GM15510 (cell line): Measurements from ENCODE around the gene TCL1B.

Experiments used
- POLR2A ChIP-seq: IDR thresholded peaks from 3 replicates; pipeline ENCODE4 v1.6.1; 2011; ENCODE audit warnings: borderline replicate concordance; ENCODE audit not compliant: insufficient read length; ENCODE audit errors: extremely low read depth

Gene TCL1B

DNA sequence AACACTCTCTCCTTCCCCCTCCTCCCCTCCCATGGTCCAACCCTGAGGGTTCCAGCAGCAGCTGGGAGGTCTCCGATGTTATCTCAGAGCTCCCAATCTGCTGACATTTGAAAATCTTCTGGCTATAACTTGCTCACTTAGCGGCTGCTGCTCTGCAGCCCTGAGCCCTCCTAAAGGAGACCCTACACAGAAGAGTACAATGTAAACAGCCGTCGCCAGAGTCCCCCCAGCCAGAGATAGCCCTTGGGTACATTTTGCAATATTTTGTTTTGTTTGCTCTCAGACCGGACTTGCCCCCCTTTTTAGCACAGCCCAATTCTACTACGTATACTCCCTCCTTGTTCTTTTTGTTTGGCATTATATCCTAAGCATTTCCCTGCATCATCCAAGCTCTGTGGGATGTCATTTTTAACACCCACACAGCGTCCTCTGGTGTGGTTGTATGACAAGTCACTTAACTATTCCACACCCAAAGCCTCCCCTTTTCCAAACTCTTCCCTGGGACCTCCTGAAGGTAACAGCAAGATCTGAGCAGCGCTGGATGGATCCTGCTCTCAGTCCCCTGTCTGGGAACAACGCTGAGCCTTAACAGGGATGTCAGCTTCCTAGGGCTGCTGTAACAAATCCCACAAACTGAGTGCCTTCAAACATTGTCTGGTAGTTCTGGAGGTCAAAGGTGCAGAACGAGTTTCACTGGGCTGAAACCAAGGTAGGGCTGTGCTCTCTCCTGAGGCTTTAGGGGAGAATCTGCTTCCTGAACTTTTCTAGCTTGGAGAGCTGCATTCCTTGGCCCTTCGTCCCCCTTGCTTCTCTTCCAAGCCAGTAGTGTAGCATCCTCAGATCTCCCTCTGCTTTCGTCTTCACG, 25.3 kb upstream of the TCL1B start:
- no peak for TF ChIP-seq POLR2A

GRCh38 chr14:95662376-95663186, 23.6 kb upstream of the TCL1B start:
- no peak for TF ChIP-seq POLR2A

DNA sequence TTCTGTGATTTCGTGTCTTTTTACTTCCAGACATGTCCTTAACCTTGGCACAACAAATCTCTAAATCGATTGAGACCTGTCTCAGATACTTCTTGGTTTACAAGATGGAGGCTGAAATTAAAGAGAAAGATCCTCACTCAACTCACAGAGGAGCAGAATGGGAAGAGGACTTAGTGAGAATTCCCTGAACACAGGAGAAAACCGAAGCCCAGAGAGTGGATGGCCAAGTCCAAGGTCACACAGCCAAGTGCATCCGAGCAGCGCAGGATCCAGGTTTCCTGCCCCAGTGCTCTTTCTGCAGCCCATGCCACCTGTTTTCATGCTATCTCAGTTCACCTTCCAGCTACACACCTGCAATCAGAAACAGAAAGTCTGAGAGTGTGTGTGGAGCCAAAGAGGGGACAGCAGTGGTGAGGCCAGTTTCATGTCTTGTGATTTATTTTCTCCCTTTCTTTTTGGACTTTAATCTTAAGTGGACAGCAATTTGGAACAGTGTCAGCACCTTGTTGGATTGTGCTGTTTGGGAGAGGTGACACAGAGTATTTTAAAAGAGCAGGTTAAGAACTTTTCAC, 22.9 kb upstream of the TCL1B start:
- no peak for TF ChIP-seq POLR2A

DNA sequence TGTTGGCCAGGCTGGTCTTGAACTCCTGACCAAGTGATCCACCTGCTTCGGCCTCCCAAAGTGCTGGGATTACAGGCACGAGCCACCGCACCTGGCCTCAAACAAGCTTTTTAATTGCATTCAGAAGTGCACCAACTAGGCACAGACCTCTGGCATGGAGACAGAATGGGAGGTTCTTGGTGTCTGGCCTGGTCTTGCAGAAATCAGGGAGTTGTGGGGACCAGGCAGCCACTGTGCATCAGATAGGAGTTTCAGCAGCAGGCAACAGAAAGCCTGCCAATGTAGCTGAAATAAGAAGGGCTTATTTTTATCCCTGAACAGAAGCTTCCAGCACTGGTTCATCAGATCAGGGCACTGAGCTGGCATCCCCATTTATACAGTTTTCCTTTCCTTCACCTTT, 22.2 kb upstream of the TCL1B start:
- TF ChIP-seq POLR2A, result no peak

- TF ChIP-seq POLR2A, result no peak
Measured at GRCh38 chr14:95664546-95664945, 21.7 kb upstream of the TCL1B start.

DNA sequence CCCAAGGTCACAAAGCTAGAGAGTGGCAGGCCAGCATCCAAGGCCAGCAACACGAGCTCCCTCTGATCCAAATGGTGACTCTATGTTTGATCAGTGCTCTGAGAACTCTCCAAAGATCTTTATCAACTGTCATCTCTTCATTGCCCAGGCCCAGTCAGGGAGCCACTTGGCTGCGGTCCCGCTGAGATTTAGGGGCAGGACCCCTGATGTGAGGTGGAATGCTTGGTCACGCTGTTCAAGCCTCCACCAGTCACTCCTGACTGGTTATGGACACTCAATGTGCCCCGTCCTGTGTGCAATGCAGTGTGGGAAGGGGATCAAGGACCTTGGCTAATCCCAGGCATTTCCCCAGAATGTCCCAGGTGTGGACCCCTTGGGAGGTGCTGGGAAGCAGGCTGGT, 19.8 kb upstream of the TCL1B start:
- no peak for TF ChIP-seq POLR2A

- no peak for TF ChIP-seq POLR2A
Measured at GRCh38 chr14:95667249-95667693, 19.0 kb upstream of the TCL1B start.

DNA sequence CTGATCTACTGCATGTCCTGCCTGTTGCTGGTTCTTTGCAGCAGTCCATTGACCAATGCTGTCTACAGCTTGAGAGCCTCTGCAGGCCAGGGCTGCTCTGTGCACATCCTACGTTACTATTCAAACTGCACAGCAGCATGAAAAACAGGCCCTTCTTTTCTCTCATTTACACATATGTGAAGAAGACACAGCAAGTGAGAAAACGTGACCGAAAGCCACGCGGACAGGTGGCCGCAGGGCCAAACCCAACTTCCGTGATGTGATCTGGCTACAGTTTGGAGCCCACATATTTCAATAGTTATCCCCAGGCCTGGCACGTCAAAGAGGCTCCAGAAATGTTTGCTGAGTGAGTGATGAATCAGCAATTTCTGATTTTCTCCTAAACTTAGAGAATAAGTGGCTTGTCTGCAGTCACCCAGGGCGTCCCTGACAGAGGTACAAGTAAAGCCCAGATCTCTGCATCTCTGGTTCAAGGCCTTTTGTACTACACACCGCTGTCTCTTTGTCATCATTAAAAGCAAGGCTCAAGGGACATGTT, 17.9 kb upstream of the TCL1B start:
- TF ChIP-seq POLR2A, result no peak

GRCh38 chr14:95674613-95675012, 11.6 kb upstream of the TCL1B start:
- TF ChIP-seq POLR2A, result no peak

- TF ChIP-seq POLR2A, result no peak
Measured at GRCh38 chr14:95675486-95675885, 10.7 kb upstream of the TCL1B start.

- TF ChIP-seq POLR2A, result no peak
Measured at GRCh38 chr14:95677179-95677835, 8.9 kb upstream of the TCL1B start.

DNA sequence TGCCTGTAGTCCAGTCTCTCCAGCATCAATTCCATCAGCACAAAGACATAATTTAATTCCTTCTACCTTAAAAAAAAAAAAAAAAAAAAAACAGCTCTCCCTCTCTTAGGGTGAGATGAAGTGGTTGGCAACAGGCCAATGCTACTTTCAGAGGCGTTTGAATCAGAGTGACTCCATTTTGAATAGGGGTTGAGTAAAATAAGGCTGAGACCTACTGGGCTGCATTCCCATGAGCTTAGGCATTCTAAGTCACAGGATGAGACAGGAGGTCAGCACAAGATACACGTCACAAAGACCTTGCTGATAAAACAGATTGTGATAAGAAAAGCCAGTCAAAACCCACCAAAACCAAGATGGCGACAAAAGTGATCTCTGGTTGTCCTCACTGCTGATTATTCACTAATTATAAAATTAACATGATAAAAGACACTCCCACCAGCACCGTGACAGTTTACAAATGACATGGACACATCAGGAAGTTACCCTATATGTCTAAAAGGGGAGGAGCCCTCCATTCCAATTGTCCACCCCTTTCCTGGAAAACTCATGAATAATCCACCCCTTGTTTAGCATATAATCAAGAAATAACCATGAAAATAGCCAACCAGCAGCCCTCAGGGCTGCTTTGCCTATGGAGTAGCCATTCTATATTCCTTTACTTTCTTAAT, 6.9 kb upstream of the TCL1B start:
- no peak for TF ChIP-seq POLR2A

DNA sequence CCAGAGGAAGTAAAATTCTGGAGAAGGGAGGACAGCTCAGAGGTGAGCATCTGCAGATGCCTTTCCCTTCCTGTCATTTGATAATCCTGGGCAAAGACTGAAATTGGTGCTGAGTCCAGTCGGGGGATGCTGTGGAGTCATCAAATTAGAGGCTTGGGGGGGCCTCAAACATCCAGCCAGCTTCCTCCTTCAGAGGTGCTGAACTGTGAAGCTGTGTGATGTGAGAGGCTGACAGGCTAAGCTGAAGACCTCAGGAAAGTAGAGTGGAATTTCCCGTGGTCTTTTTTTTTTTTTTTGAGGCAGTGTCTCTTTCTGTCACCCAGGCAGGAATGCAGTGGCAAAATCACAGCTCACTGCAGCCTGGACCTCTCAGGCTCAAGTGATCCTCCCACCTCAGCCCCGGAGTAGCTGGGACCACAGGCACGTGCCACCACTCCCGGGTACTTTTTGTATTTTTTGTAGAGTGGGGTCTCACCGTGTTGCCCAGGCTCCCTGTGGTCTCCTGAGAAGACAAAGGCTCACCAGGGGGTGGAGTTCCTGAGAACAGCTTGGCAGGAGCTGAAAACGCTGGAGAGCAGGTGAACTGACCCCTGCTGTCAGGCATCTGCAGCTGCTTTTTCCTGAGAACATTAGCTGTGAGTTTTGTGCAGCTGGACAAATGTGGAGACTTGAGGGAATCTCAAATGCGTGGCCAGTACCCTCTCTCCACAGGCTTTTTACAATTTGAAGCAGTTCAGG, 6.1 kb upstream of the TCL1B start:
- no peak for TF ChIP-seq POLR2A

DNA sequence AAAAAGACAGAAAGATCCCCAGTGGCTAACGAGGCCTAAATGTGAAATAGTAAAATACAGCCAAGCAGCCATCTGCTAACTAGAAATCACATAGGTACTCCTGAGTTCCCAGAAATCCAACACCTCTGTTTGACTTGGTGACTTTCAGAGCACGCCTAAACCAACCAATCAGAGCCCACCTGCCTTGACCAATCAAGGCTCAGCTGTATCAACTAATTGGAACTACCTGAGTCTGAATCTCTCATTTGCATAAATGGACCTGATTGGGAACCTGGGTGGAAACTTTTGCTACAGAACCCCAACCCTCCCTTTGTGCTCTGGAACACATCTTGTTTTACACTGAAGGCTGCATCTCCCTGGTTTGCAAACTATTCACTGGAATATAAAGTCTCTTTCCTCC, 5.1 kb upstream of the TCL1B start:
- TF ChIP-seq POLR2A, result no peak

DNA sequence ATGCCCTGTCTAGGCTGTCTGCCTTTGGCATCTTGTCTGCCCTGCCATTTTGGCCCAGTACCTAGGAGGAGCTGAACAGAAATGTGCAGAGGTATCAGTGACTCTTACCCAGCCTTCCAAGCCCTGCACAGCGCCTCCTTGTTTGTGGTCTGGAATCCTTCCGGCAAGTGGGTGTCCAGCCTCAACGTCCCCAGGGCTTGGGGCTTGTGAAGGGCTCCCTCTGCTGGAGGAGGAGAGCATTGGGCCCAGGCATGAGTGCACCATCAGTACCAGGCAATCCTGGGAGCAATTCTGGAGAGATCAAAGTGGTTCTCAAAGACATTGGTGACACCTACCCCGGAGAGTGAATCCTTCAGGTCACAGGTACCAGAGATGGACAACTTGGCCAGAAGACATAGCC, 2.4 kb upstream of the TCL1B start:
- no peak for TF ChIP-seq POLR2A
